Measurements from ENCODE around the gene NDUFS2. TPM values are rescaled to one million over a fixed set of nuclear protein-coding genes. Genes with fewer than 3 reads are reported as not detected.

NDUFS2 gene
- total RNA-seq, 8 experiments from 2014 or later: 87.8 to 151 (median 125) TPM

- 15 to 100% (median 90%) methylated on average over 3 to 5 of the region's 5 CpGs; no CpG with 5 or more reads in 5 of the 10 experiments for WGBS, 10 experiments
- peak in 1 of 8 experiments; percentile 1 for ATAC-seq (replicated peaks in 6 of 8)
- in situ Hi-C loops (cut with MboI; ENCODE audit: low pct_unique_long_range_greater_than_20kb in 2 of 9, low sequenced_read_pairs in 9 of 9, unreplicated experiment in 9 of 9): no loop called here
- no peak overlapping the region for H3K27ac ChIP-seq
- H3K4me3 ChIP-seq: no peak overlapping the region
- H3K4me1 ChIP-seq (replicated peaks in 1 of 2): peaks cover 3 to 4% of the 10 kb centered on the region in 2 donors
Measured at GRCh38 chr1:161189036-161189435, 13.1 kb upstream of the NDUFS2 start.

GRCh38 chr1:161190962-161191521, 11.1 kb upstream of the NDUFS2 start:
- H3K27ac ChIP-seq: no peak overlapping the region
- WGBS, 10 experiments: 48 to 100% (median 85%) methylated on average over 1 to 7 of the region's 22 CpGs; no CpG with 5 or more reads in 4 of the 10 experiments
- H3K4me1 ChIP-seq (replicated peaks in 1 of 2): peaks cover 3 to 4% of the 10 kb centered on the region in 2 donors
- H3K4me3 ChIP-seq: no peak overlapping the region
- in situ Hi-C loops (cut with MboI; ENCODE audit: low pct_unique_long_range_greater_than_20kb in 2 of 9, low sequenced_read_pairs in 9 of 9, unreplicated experiment in 9 of 9): no loop called here
- ATAC-seq (replicated peaks in 6 of 8): peak in 3 of 8 experiments; percentile 1 to 20 (median 3)

- WGBS, 10 experiments: 41 to 80% (median 64%) methylated on average over 1 to 6 of the region's 8 CpGs; no CpG with 5 or more reads in 4 of the 10 experiments
- Histone ChIP-seq H3K4me1 (replicated peaks in 1 of 2) (peaks cover 4% of the 10 kb centered on the region in 2 donors), H3K27ac (no peak overlapping the region), H3K4me3 (no peak overlapping the region)
- no peak for ATAC-seq (replicated peaks in 6 of 8)
- in situ Hi-C loops (cut with MboI; ENCODE audit: low pct_unique_long_range_greater_than_20kb in 2 of 9, low sequenced_read_pairs in 9 of 9, unreplicated experiment in 9 of 9): no loop called here
Measured at GRCh38 chr1:161191971-161192370, 10.2 kb upstream of the NDUFS2 start.

GRCh38 chr1:161192476-161193465, 9.4 kb upstream of the NDUFS2 start:
- WGBS, 10 experiments: 0 to 100% (median 51%) methylated on average over 1 to 10 of the region's 15 CpGs; no CpG with 5 or more reads in 2 of the 10 experiments
- Histone ChIP-seq H3K4me1 (replicated peaks in 1 of 2) (peaks cover 4 to 5% of the 10 kb centered on the region in 2 donors), H3K27ac (no peak overlapping the region), H3K4me3 (no peak overlapping the region)
- peak; percentile 0 to 87 (median 84) for ATAC-seq (replicated peaks in 6 of 8)
- in situ Hi-C loops (cut with MboI; ENCODE audit: low pct_unique_long_range_greater_than_20kb in 2 of 9, low sequenced_read_pairs in 9 of 9, unreplicated experiment in 9 of 9): no loop called here

- no peak overlapping the region for H3K27ac ChIP-seq
- 60 to 85% (median 73%) methylated on average over 1 to 7 of the region's 21 CpGs; no CpG with 5 or more reads in 6 of the 10 experiments for WGBS, 10 experiments
- peaks cover 9 to 12% of the 10 kb centered on the region in 2 donors for H3K4me1 ChIP-seq (replicated peaks in 1 of 2)
- no peak for ATAC-seq (replicated peaks in 6 of 8)
- no peak overlapping the region for H3K4me3 ChIP-seq
- in situ Hi-C loops (cut with MboI; ENCODE audit: low pct_unique_long_range_greater_than_20kb in 2 of 9, low sequenced_read_pairs in 9 of 9, unreplicated experiment in 9 of 9): no loop called here
Measured at GRCh38 chr1:161193561-161194235, 8.5 kb upstream of the NDUFS2 start.

- Histone ChIP-seq H3K4me3 (no peak overlapping the region), H3K27ac (no peak overlapping the region), H3K4me1 (replicated peaks in 1 of 2) (peaks cover 9 to 16% of the 10 kb centered on the region in 2 donors)
- no peak for ATAC-seq (replicated peaks in 6 of 8)
- 20 to 92% (median 82%) methylated on average over 1 to 4 of the region's 4 CpGs; no CpG with 5 or more reads in 3 of the 10 experiments for WGBS, 10 experiments
- in situ Hi-C loops (cut with MboI; ENCODE audit: low pct_unique_long_range_greater_than_20kb in 2 of 9, low sequenced_read_pairs in 9 of 9, unreplicated experiment in 9 of 9): no loop called here
Measured at GRCh38 chr1:161195171-161195570, 7.0 kb upstream of the NDUFS2 start.

- no peak overlapping the region for H3K27ac ChIP-seq
- in situ Hi-C loops (cut with MboI; ENCODE audit: low pct_unique_long_range_greater_than_20kb in 2 of 9, low sequenced_read_pairs in 9 of 9, unreplicated experiment in 9 of 9): no loop called here
- WGBS, 10 experiments: 88 to 93% (median 90%) methylated on average over 2 to 6 of the region's 7 CpGs; no CpG with 5 or more reads in 7 of the 10 experiments
- no peak overlapping the region for H3K4me3 ChIP-seq
- H3K4me1 ChIP-seq (replicated peaks in 1 of 2): peaks cover 17 to 24% of the 10 kb centered on the region in 2 donors
- ATAC-seq (replicated peaks in 6 of 8): no peak
Measured at GRCh38 chr1:161196111-161196510, 6.1 kb upstream of the NDUFS2 start.

- WGBS, 10 experiments: 0 to 94% (median 75%) methylated on average over 1 to 13 of the region's 27 CpGs; no CpG with 5 or more reads in 3 of the 10 experiments
- Histone ChIP-seq H3K27ac (no peak overlapping the region), H3K4me1 (replicated peaks in 1 of 2) (peaks cover 24 to 31% of the 10 kb centered on the region in 2 donors), H3K4me3 (no peak overlapping the region)
- peak in 3 of 8 experiments; percentile 0 to 1 (median 1) for ATAC-seq (replicated peaks in 6 of 8)
- in situ Hi-C loops (cut with MboI; ENCODE audit: low pct_unique_long_range_greater_than_20kb in 2 of 9, low sequenced_read_pairs in 9 of 9, unreplicated experiment in 9 of 9): no loop called here
Measured at GRCh38 chr1:161196521-161197451, 5.4 kb upstream of the NDUFS2 start.

GRCh38 chr1:161197560-161198193, 4.5 kb upstream of the NDUFS2 start:
- in situ Hi-C loops (cut with MboI; ENCODE audit: low pct_unique_long_range_greater_than_20kb in 2 of 9, low sequenced_read_pairs in 9 of 9, unreplicated experiment in 9 of 9): no loop called here
- Histone ChIP-seq H3K4me1 (replicated peaks in 1 of 2) (peaks cover 23 to 31% of the 10 kb centered on the region in 2 donors), H3K27ac (no peak overlapping the region), H3K4me3 (no peak overlapping the region)
- ATAC-seq (replicated peaks in 6 of 8): no peak
- WGBS, 10 experiments: 13 to 91% (median 79%) methylated on average over 2 to 6 of the region's 11 CpGs; no CpG with 5 or more reads in 4 of the 10 experiments

GRCh38 chr1:161198194-161198896, 3.8 kb upstream of the NDUFS2 start:
- no peak overlapping the region for H3K4me3 ChIP-seq
- in situ Hi-C loops (cut with MboI; ENCODE audit: low pct_unique_long_range_greater_than_20kb in 2 of 9, low sequenced_read_pairs in 9 of 9, unreplicated experiment in 9 of 9): no loop called here
- ATAC-seq (replicated peaks in 6 of 8): peak in 5 of 8 experiments; percentile 2 to 19 (median 4)
- H3K4me1 ChIP-seq (replicated peaks in 1 of 2): peaks cover 26 to 35% of the 10 kb centered on the region in 2 donors
- WGBS, 10 experiments: 0 to 80% (median 36%) methylated on average over 1 to 14 of the region's 20 CpGs; no CpG with 5 or more reads in 4 of the 10 experiments
- H3K27ac ChIP-seq: no peak overlapping the region

GRCh38 chr1:161198897-161199431, 3.2 kb upstream of the NDUFS2 start, which contains the start of gene ADAMTS4:
Gene ADAMTS4 (minus strand): TSS chr1:161199054. CDS start chr1:161198627, 427 bp downstream.
- in situ Hi-C loops (cut with MboI; ENCODE audit: low pct_unique_long_range_greater_than_20kb in 2 of 9, low sequenced_read_pairs in 9 of 9, unreplicated experiment in 9 of 9): no loop called here
- Histone ChIP-seq H3K4me3 (no peak within 1 kb of the TSS), H3K27ac (no peak within 1 kb of the TSS), H3K4me1 (replicated peaks in 1 of 2) (peaks cover 26 to 35% of the 10 kb centered on the region in 2 donors)
- ATAC-seq (replicated peaks in 6 of 8): peak in 3 of 8 experiments; percentile 31 to 60 (median 31)
- 2 to 83% (median 70%) methylated on average over 4 to 11 of the region's 11 CpGs; no CpG with 5 or more reads in 1 of the 10 experiments for WGBS, 10 experiments

Data from motor neuron (in vitro differentiated cells).